Endothelial cell of umbilical vein (primary cell): ENCODE data around the gene C1QTNF2.

Source experiments
- CTCF ChIP-seq, 2 donors: IDR thresholded peaks; 1 replicate in 1 of 2; 2 replicates in 1 of 2; pipeline ENCODE4 v1.5.1; 2011; ENCODE audit warnings: low read length in 2 of 2, mild to moderate bottlenecking in 2 of 2, moderate library complexity in 2 of 2, control low read depth in 1 of 2, inconsistent platforms in 1 of 2, low read depth in 1 of 2; ENCODE audit not compliant: insufficient read depth in 1 of 2; ENCODE audit errors: extremely low read depth in 1 of 2
- EZH2 ChIP-seq: IDR thresholded peaks from 2 replicates; pipeline ENCODE4 v1.6.1; 2012; ENCODE audit warnings: borderline replicate concordance, low read depth, mild to moderate bottlenecking, moderate library complexity, low read length, inconsistent platforms; ENCODE audit not compliant: severe bottlenecking
- FOS ChIP-seq: IDR thresholded peaks from 2 replicates; pipeline ENCODE4 v1.6.1; 2011; ENCODE audit warnings: mild to moderate bottlenecking, low read length, moderate library complexity, borderline replicate concordance; ENCODE audit not compliant: insufficient read depth
- GATA2 ChIP-seq: IDR thresholded peaks from 2 replicates; pipeline ENCODE4 v1.7.0; 2011; ENCODE audit warnings: low read depth, mild to moderate bottlenecking, moderate library complexity, mixed read lengths, low read length; ENCODE audit not compliant: insufficient read length, insufficient read depth
- JUN ChIP-seq: IDR thresholded peaks from 2 replicates; pipeline ENCODE4 v1.6.1; 2011; ENCODE audit warnings: borderline replicate concordance, low read depth; ENCODE audit not compliant: insufficient read length, insufficient read depth
- MAX ChIP-seq: IDR thresholded peaks from 2 replicates; pipeline ENCODE4 v1.6.1; 2011; ENCODE audit not compliant: insufficient read depth, insufficient read length
- MYC ChIP-seq: IDR thresholded peaks from one replicate; pipeline ENCODE4 v1.6.1; 2011; ENCODE audit warnings: mild to moderate bottlenecking, low read depth, low read length
- POLR2A ChIP-seq: IDR thresholded peaks from 2 replicates; pipeline ENCODE4 v1.6.1; 2012; ENCODE audit warnings: low read depth, mild to moderate bottlenecking, control low read depth, low read length
- POLR2AphosphoS5 ChIP-seq: IDR thresholded peaks from 2 replicates; pipeline ENCODE4 v1.6.1; 2012; ENCODE audit warnings: low read depth, mild to moderate bottlenecking, control low read depth, low read length, moderate library complexity; ENCODE audit not compliant: insufficient read depth

DNA sequence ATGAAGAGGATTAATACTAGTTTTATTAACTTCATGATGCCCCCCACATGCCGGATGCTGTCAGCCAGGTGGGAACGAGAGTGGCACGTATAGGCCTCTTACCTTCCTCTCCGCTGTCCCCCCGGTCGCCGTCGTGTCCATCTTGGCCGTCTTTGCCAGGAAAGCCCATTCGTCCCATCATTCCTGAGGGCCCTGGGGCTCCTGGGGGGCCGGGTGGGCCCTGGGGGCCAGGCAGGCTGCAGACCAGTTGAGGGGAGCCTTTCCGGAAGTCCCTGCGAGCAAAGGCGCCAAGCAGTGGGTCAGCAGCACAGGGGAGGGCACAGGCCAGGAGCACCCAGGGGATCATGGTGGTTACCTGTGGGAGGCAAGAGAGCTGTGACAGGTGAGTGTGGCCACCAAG is 15.8 kb downstream of the C1QTNF2 start:
- TF ChIP-seq CTCF (IDR thresholded peaks at IDR 0.05; ENCODE audit: extremely low read depth in 1 of 2, insufficient read depth in 1 of 2, low read depth in 1 of 2, low read length in 2 of 2) (no peak), POLR2AphosphoS5 (no peak), POLR2A (no peak), EZH2 (no peak), MAX (no peak), MYC (no peak), JUN (no peak), GATA2 (no peak), FOS (no peak)
